HG02623 (cell line): ENCODE data around the gene CD82.
A peak's percentile ranks its signal among the peaks of the same experiment; 100 is the strongest.
"Not testable (repeated sequence)": the region's sequence is repeated elsewhere in the genome, so short reads cannot be mapped to it uniquely, and the experiment has no call there.

Experiments used
- ATAC-seq: cut with Tn5 transposase; IDR thresholded peaks from one replicate; pipeline ENCODE4 v1.9.1; 2021; ENCODE audit warnings: moderate library complexity; ENCODE audit not compliant: unreplicated experiment

Gene CD82

DNA sequence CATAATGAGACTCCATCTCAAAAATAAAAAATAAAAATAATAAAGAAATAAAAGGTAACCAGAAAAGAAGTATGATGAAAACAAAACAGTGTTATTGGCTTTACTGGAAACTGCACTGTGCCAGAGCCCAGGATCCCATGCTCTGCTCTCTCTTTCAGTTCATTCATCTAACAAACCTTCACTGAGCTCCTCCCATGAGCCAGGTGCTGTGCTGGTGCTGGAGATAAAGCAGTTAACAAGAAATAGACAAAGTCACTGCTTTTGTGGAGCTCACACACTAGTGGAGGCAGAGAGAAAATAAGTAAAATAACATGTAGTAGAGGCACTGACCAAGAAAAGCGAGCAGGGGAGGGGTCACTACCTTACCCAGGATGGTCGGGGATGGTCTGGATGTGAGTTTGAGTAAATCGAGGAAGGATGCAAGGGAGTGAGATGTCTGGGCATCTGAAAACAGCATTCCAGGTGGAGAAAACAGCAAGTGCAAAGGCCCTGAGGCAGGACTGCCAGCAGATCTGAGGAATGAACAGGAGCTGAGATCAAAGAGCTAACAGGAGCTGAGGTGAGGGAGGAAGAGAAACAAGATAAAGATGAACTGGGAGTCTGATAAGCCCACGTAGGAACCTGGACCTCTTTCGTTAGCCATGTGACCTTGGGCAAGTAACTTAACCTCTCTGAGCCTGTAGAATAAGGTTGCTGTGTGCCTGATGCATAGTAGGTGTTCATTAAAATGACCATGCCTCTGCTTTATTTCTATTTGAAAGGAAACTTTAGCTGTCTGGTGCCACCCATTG lies 31.3 kb upstream of the CD82 start:
- ATAC-seq: no peak

DNA sequence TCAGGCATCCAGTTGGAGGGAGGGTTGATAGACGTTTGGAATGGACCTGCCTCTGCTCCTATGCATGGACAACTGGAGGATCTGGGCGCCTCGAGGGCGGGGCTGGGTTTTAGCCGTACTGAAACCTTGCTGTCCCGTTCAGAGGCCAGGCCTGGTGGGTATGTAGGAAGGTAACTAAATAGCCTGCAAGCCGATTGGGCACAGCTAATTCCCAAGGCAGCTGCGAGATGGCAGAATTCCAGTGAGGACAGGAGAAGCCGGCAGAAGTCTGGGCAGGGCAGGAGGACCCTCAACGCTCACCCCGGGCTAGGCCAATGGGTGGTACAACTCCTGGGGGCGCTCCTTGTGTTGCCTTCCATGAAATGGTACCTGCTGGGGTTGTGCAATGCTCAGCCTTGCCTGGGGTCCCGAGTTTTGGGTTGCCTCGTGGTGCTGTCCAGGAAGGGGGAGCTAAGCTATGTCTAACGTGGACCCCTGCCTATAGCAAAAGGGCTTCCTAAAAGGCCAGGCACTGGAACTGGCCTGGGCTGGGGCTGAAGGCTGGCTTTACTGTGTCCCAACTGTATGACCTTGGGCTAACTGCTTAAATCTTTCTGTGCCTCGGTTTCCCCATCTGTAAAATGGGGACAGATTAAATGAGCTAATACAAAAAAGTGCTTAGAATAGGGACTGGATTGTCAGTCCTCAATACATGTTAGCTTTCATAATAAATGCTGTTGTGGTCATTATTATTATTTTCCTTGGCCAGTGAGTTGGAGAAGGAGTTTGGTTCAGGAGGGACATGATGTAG lies 30.1 kb upstream of the CD82 start:
- ATAC-seq: no peak

DNA sequence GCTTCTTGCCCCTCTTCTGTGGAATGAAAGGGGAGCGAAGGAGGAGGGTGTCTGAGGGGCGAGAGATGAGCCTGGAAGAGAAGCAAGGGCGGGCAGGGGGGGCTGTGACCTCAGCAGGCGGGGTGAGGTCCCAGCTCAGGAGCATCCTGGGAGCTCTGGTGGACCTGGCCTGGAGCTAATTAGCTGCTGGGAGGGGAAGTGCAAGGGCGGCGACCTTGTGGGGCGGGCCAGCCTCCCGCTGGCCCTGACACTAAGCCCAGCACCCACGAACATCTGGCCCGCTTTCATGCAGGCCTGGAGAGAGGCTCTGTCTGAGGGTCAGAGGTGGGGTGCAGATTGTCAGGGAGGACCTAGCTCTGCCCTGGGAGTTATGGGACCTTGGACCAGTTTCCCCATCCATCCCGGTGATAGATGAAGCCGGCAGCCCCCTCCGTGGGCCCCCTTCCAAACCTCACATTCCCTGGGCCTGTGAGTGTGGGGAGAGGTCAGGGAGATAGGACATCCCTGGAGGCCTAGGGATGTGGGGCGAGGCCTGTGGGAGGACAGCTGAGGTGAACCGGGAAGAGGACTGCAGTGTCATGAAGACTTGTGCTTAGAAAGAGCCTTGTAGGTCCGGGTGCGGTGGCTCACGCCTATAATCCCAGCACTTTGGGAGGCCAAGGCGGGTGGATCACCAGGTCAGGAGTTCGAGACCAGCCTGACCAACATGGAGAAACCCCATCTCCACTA lies 28.5 kb upstream of the CD82 start:
- ATAC-seq: no peak

DNA sequence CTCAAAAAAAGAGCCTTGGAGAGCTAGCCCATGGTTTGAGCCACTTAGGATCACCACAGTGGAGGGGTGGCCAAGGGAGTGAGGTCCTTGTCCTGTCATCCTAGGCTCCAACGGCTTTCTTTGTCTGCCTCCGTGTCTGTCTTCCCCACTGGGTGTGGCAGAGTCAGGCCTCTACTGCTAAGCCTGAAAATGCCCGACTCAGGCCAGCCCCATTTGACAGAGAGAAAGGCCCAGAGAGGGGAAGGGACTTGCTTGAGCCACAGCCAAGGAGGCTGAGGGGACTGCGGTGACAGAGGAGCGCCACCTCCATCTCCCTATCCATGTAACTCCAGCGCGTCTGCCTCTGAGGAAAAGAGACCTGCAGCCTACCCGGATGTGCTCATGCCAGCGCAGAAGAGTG lies 27.8 kb upstream of the CD82 start:
- ATAC-seq: no peak

DNA sequence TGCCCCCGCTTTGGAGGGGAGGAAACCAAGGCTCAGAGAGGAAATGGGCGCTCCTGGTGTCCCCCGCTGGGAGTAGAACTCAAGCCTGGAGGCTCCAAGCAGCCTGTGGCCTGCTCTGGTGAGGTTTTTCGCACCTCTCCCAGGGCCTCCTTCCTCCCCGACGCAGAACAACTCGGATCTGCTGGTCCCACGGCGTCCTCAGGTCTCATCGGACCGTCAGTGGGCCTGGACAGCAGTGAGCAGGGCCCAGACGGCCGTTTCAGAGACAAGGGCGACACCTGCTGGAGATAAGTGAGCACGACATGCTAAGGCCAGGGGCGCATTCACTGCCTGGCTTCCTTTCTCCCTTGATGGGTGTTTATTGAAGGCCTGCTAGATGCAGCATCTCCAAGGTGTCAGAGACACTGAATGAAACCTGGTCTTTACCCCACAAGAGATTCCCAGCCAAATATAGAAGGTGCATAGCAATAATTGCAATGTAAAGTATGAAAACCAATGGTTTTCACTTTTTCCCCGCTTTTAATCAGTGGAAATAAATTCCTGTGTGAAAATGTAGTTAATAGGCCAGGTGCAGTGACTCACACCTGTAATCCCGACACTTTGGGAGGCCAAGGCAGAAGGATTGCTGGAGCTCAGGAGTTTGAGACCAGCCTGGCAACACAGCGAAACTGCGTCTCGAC lies 26.9 kb upstream of the CD82 start:
- ATAC-seq: peak; percentile 61

DNA sequence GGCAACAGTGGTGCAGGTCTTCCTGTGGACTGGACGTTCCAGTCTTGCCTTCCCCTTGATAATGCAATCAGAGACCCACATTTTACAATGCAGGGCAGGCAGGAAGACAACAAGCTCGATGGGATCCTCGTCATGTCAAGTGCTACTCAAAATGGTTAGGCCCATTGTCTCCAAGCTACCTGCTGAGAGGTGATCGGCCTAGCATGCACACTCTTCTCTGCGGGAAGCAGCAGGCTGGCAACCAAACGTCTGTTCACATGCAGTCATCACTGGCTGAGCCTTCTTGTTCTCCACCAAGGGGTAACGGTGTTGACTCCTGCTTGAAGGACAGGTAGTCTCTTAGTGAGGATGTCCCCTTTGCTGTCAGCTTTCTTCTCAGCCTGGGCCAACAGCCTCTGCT lies 25.5 kb upstream of the CD82 start:
- no peak for ATAC-seq

DNA sequence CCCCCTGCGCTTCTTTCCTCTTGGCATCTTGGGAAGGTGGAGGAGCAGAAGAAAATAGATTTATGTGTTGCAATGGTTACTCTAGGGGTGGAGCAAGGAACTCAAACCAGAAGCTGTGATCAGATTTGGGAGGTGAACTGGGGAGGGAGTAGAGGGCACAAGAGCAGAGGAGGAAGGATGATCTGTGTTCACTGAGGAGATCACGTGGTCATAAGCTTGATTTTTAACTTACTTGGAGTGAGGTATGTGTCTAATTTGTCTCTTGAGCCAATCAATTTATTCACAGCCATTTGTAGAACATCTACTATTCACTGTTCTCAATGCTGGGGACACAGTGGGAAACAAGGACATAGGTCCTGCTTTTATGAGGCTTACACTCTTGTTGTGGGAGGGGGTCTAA lies 24.8 kb upstream of the CD82 start:
- no peak for ATAC-seq

DNA sequence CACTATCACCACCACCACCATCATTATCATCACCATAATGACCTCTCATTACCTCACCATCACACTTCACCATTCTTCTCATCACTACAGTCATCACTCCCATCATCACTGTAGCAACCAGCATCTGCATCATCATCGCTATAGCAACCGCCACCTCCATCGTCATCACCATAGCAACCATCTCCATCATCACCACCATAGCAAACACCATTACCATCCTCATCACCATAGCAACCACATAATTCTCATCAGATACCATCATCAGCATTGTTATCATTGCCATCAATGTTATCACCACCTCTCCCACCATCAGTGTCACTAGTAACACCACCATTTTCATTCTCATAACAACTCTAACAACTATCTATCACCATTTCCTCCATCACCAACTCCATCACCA lies 23.1 kb upstream of the CD82 start:
- ATAC-seq: no peak

DNA sequence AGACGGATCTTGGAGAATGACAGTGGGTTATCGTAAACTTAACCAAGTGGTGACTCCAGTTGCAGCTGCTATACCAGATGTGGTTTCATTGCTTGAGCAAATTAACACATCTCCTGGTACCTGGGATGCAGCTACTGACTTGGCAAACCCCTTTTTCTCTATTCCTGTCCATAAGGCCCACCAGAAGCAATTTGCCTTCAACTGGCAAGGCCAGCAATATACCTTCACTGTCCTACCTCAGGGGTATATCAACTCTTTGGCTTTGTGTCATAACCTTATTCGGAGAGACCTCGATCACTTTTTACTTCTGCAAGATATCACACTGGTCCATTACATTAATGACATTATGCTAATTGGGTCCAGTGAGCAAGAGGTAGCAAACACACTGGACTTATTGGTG lies 18.5 kb upstream of the CD82 start:
- ATAC-seq: not testable (repeated sequence)

DNA sequence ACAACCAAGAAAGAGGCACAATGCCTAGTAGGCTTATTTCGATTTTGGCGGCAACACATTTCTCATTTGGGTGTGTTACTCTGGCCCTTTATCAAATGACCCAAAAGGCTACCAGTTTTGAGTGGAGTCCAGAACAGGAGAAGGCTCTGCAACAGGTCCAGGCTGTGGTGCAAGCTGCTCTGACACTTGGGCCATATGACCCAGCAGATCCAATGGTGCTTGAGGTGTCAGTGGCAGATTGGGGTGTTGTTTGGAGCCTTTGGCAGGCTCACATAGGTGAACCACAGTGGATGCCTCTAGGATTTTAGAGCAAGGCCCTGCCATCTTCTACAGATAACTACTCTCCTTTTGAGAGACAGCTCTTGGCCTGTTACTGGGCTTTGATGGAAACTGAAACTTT lies 17.9 kb upstream of the CD82 start:
- not testable (repeated sequence) for ATAC-seq

DNA sequence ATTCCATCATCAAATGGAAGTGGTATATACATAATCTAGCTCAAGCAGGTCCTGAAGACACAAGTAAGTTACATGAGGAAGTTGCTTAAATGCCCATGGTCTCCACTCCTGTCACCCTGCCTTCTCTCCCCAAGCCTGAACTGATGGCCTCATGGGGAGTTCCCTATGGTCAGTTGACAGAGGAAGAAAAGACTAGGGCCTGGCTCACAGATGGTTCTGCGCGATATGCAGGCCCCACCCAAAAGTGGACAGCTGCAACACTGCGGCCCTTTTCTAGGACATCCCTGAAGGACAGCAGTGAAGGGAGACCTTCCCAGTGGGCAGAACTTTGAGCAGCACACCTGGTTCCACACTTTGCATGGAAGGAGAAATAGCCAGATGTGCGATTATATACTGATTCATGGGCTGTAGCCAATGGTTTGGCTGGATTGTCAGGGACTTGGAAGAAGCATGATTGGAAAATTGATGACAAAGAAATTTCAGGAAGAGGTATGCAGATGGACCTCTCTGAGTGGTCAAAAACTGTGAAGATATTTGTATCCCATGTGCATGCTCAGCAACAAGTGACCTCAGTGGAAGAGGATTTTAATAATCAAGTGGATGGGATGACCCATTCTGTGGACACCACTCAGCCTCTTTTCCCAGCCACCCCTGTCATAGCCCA lies 17.3 kb upstream of the CD82 start:
- no peak for ATAC-seq

DNA sequence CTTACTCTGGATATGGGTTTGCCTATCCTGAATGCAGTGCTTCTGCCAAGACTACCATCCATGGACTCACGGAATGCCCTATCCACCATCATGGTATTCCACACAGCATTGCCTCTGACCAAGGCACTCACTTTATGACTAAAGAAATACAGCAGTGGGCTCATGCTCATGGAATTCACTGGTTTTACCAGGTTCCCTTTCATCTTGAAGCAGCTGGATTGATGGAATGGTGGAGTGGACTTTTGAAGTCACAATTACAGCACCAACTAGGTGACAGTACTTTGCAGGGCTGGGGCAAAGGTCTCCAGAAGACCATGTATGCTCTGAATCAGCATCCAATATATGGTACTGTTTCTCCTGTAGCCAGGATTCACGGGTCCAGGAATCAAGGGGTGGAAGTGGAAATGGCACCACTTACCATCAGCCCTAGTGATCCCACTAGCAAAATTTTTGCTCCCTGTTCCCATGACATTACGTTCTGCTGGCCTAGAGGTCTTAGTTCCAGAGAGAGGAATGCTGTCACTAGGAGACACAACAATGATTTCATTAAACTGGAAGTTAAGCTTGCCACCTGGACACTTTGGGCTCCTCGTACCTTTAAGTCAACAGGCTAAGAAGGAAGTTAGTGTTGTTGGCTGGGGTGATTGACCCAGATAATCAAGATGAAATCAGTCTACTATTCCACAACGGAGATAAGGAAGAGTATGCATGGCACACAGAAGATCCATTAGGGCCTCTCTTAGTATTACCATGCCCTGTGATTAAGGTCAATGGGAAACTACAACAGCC lies 16.3 kb upstream of the CD82 start:
- not testable (repeated sequence) for ATAC-seq

DNA sequence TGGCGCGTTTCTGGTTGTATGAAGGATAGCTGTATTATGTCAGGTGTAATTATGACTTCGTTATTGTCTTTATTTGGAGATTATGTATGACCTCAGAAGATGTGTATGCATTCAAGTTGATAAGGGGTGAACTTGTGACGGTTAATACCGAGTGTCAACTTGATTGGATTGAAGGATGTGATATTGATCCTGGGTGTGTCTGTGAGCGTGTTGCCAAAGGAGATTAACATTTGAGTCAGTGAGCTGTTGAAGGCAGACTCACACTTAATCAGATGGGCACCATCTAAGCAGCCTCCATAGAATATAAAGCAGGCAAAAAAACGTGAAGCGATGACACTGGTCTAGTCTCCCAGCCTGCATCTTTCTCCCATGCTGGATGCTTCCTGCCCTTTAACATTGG lies 15.3 kb upstream of the CD82 start:
- no peak for ATAC-seq

DNA sequence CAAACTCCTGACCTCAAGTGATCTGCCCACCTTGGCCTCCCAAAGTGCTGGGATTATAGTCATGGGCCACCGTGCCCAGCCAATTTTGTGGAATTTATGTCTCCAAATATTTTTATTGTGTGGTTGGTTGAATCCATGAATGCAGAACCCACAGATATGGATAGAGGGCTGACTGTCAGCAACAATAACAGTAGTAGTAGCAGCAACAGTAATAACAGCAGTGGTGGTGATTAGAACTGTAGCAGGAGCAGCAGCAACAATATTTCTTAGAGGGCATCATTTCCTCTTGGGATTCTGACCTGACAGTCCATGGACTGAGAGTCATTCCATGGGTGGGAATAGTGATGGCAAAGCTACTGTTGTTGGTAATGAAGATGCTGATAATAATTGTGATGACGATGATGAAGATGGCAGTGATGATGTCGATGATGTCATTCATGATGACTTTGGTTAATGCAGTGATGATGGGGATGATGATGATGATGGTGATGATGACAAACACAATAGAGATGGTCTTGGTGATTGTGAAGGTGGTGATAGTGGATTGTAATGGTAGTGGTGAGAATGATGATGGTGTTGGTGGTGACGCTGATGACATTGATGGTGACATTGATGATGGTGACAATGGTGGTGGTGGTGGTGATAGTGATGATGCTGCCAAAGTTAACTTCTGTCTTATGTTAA lies 13.9 kb upstream of the CD82 start:
- ATAC-seq: no peak

DNA sequence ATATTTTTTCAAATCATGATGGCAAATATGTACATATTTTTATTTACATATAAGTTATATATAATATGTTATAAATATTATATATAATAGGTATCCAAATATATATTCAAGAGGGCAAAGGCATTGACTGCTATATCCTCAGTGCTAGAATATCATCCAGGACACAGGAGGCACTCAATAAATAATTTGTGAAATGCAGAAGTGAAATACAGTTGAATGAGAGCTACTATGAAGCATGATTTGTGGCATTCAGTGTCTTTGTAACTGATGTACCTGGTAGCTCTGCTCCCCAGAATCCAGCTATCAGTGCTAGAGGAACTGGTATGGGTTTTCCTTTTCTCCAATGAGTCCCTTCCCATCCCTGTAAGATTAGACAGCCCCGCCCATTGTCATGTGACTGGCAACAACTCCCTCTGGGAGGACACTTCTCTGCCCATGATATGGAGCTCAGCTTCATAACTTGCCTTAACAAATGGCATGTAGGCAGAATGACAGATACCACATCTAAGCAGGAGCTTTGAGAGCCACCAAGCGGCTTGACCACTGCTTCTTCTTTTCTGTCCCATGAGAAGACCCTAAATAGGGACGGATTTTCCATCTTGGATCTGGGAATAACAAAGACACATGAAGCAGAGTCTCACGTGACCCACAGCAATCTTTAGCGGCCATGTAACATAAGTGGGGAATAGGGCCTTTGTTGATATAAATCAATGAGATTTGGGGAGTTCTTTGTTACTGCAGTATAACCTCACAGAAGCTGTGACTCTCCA lies 10.2 kb upstream of the CD82 start:
- ATAC-seq: no peak

DNA sequence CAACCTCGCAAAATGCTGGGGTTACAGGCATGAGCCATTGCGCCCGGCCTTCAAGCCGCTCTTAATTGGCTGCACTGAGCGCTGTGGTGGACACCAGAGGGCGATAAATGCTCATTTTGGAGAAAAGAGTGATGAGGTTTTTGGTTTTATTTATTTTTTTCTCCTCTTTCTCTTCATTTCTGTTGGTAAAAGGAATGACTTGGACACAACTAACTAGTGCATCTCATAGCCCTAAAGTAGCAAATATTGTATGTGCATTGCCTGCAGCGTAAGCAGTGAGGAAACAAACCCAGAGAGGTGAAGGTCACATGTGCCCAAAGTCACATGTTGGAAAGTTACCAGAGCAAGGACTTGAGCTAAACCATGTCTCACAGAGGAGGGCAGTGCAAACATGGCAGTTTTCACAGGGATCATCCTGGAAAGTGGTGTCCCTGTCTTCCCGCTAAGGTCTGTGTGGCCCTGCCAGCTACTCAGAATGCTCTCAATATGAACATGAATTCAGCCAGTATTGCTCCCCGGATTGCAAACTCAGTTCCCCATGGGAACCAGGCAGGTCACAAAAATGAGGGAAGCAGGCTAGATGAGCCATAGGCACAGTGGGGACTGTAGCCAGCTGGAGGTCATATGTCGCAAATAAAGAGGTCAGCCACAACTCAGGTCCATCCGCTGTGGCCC lies 8.6 kb upstream of the CD82 start:
- ATAC-seq: peak; percentile 39

DNA sequence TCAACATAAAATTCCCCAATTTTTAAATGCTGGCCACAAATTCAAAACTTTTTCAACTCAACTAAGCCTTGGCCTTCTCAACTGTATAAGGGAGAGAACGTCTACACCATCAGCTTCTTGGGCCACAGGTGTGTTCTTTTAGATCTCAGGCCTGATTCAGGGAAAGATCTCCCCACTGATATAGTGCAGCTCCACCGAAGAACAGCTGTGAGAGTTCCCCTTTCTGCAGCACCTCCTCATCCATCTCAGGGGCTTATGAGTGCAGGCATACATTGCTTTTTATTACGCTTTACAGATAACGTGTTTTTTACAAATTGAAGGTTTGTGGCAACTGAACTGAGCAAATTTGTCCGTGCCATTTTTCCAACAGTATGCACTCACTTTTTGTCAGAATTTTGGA lies 8.0 kb upstream of the CD82 start:
- ATAC-seq: no peak
